OCI-LY3 (cell line): ENCODE measurements around the gene CSF3.

ENCODE experiments used
- H2AFZ ChIP-seq: fragments of 200-600, 300-600 bp; shearing (Covaris generic); 2 replicates; pipeline ENCODE4 v1.6.0; 2014; ENCODE audit warnings: antibody characterized with exemption, low read depth, low read length
- H3K27ac ChIP-seq: fragments of 200-600, 300-600 bp; sonication (generic); 2 replicates; pipeline ENCODE4 v1.5.1; 2014; ENCODE audit warnings: mild to moderate bottlenecking, low read length, moderate library complexity, mixed read lengths
- H3K27me3 ChIP-seq: fragments of 200-600, 300-600 bp; sonication (generic); 2 replicates; pipeline ENCODE4 v1.6.1; 2014; ENCODE audit warnings: low read depth, low read length, mixed read lengths
- H3K36me3 ChIP-seq: fragments of 200-600, 300-600 bp; sonication (generic); replicated peaks from 2 replicates; pipeline ENCODE3; 2014; ENCODE audit warnings: low read depth, low read length, mixed read lengths
- H3K4me1 ChIP-seq: fragments of 300-600, 200-600 bp; sonication (generic); 2 replicates; pipeline ENCODE4 v1.6.1; 2014; ENCODE audit warnings: low read length, mixed read lengths
- H3K4me2 ChIP-seq: fragments of 200-600, 300-600 bp; sonication (generic); 2 replicates; pipeline ENCODE4 v1.6.1; 2014; ENCODE audit warnings: low read length, mixed read lengths
- H3K4me3 ChIP-seq: fragments of 300-600, 200-600 bp; sonication (generic); 2 replicates; pipeline ENCODE4 v1.5.1; 2014; ENCODE audit warnings: antibody characterized with exemption, mild to moderate bottlenecking, low read length, moderate library complexity
- H3K79me2 ChIP-seq: fragments of 300-600, 200-600 bp; shearing (Covaris generic); 2 replicates; pipeline ENCODE4 v1.6.1; 2014; ENCODE audit warnings: mild to moderate bottlenecking, low read length, mixed read lengths
- H3K9ac ChIP-seq: fragments of 300-600, 200-600 bp; shearing (Covaris generic); 2 replicates; pipeline ENCODE4 v1.6.0; 2014; ENCODE audit warnings: mild to moderate bottlenecking, low read length, moderate library complexity
- H3K9me3 ChIP-seq: fragments of 200-600, 300-600 bp; shearing (Covaris generic); 2 replicates; pipeline ENCODE4 v1.6.1; 2014; ENCODE audit warnings: low read length, mixed read lengths; ENCODE audit not compliant: insufficient read depth
- H4K20me1 ChIP-seq: fragments of 200-600, 300-600 bp; sonication (generic); 2 replicates; pipeline ENCODE4 v1.6.1; 2016; ENCODE audit warnings: low read length, mixed read lengths; ENCODE audit not compliant: insufficient read depth
- CTCF ChIP-seq: fragments of 200-600, 300-600 bp; sonication (generic); IDR thresholded peaks from 2 replicates; pipeline ENCODE4 v1.5.1; 2014; ENCODE audit warnings: antibody characterized with exemption, low read length, low read depth
- EZH2phosphoT487 ChIP-seq: fragments of 200-600 bp; shearing (Covaris generic); IDR thresholded peaks from 2 replicates; pipeline ENCODE4 v1.6.1; 2018; ENCODE audit warnings: antibody characterized with exemption, mixed run types, low read depth

Gene CSF3

GRCh38 chr17:39974433-39974832 lies 40.8 kb upstream of the CSF3 start:
- H3K9me3 ChIP-seq = no peaks in the 10 kb centered on the region
- H2AFZ ChIP-seq = no peak overlapping the region
- peaks cover 11% of the 10 kb centered on the region for H3K4me1 ChIP-seq
- H3K4me3 ChIP-seq = no peak overlapping the region
- no peaks in the 10 kb centered on the region for H3K79me2 ChIP-seq
- H3K27ac ChIP-seq = no peak overlapping the region
- TF ChIP-seq EZH2phosphoT487 (no peak), CTCF (no peak)
- H3K27me3 ChIP-seq = peaks cover 40% of the 10 kb centered on the region
- H3K36me3 ChIP-seq = no peaks in the 10 kb centered on the region
- H3K9ac ChIP-seq = no peak overlapping the region
- H4K20me1 ChIP-seq = no peaks in the 10 kb centered on the region
- no peak overlapping the region for H3K4me2 ChIP-seq

GRCh38 chr17:39975801-39976200 lies 39.4 kb upstream of the CSF3 start:
- Histone ChIP-seq H3K9ac (no peak overlapping the region), H3K27me3 (peaks cover 29% of the 10 kb centered on the region), H3K4me3 (no peak overlapping the region), H4K20me1 (no peaks in the 10 kb centered on the region), H3K4me2 (no peak overlapping the region), H3K4me1 (peaks cover 15% of the 10 kb centered on the region), H3K27ac (no peak overlapping the region), H3K9me3 (no peaks in the 10 kb centered on the region), H3K79me2 (peaks cover 2% of the 10 kb centered on the region), H2AFZ (no peak overlapping the region), H3K36me3 (no peaks in the 10 kb centered on the region)
- TF ChIP-seq CTCF = no peak
- TF ChIP-seq EZH2phosphoT487 = no peak

- peak overlapping the region; percentile 68 for H3K4me2 ChIP-seq
- H3K9me3 ChIP-seq = no peaks in the 10 kb centered on the region
- peaks cover 8% of the 10 kb centered on the region for H3K36me3 ChIP-seq
- H3K27me3 ChIP-seq = peaks cover 12% of the 10 kb centered on the region
- peaks cover 16% of the 10 kb centered on the region for H3K4me1 ChIP-seq
- peaks cover 18% of the 10 kb centered on the region for H4K20me1 ChIP-seq
- TF ChIP-seq CTCF (no peak), EZH2phosphoT487 (no peak)
- peaks cover 32% of the 10 kb centered on the region for H3K79me2 ChIP-seq
- H3K4me3 ChIP-seq = peak overlapping the region; percentile 97; the same call in 1 of the 2 replicates
- H3K9ac ChIP-seq = 0 out of 2 replicates have a peak overlapping the region, but pooled peaks have one; percentile 81
- no peak overlapping the region for H3K27ac ChIP-seq
- no peak overlapping the region for H2AFZ ChIP-seq
Measured at GRCh38 chr17:39979016-39979670, 36.1 kb upstream of the CSF3 start.

- H4K20me1 ChIP-seq = peaks cover 18% of the 10 kb centered on the region
- H2AFZ ChIP-seq = peak overlapping the region; percentile 78
- peak overlapping the region; percentile 34 for H3K27ac ChIP-seq
- peaks cover 32% of the 10 kb centered on the region for H3K79me2 ChIP-seq
- peak overlapping the region; percentile 97 for H3K4me3 ChIP-seq
- peaks cover 12% of the 10 kb centered on the region for H3K36me3 ChIP-seq
- H3K4me1 ChIP-seq = peaks cover 16% of the 10 kb centered on the region
- H3K9ac ChIP-seq = peak overlapping the region; percentile 81
- H3K4me2 ChIP-seq = peak overlapping the region; percentile 68
- H3K9me3 ChIP-seq = no peaks in the 10 kb centered on the region
- peaks cover 11% of the 10 kb centered on the region for H3K27me3 ChIP-seq
- no peak for TF ChIP-seq EZH2phosphoT487
- no peak; the same call in 1 of the 2 replicates for TF ChIP-seq CTCF
Measured at GRCh38 chr17:39979893-39980350, 35.3 kb upstream of the CSF3 start.
